ENCODE data around the gene PRR3. TPM values are rescaled to one million over a fixed set of nuclear protein-coding genes. Genes with fewer than 3 reads are reported as not detected.

The PRR3 gene
- total RNA-seq, 1 experiment from 2014 or later, result 13.1 TPM

- no peak for TF ChIP-seq SOX15 (CRISPR knock-in tag; IDR thresholded peaks at IDR 0.05)
- TF ChIP-seq TP53 (CRISPR knock-in tag; IDR thresholded peaks at IDR 0.05), result no peak; the same call in 1 of the 2 replicates
- no peak for TF ChIP-seq RORB (CRISPR knock-in tag; IDR thresholded peaks at IDR 0.05)
- no peak for TF ChIP-seq NFYB (CRISPR knock-in tag; conservative IDR thresholded peaks at IDR 0.05; ENCODE audit: low read depth)
- TF ChIP-seq PRRX2 (CRISPR knock-in tag; IDR thresholded peaks at IDR 0.05), result no peak
- TF ChIP-seq FOXJ3 (CRISPR knock-in tag; IDR thresholded peaks at IDR 0.05; ENCODE audit: borderline replicate concordance), result no peak
- TF ChIP-seq E2F4 (CRISPR knock-in tag; IDR thresholded peaks at IDR 0.05; ENCODE audit: borderline replicate concordance, low read depth), result no peak
- TF ChIP-seq NFE2L1 (CRISPR knock-in tag; IDR thresholded peaks at IDR 0.05), result no peak; the same call in 1 of the 2 replicates
- no peak for TF ChIP-seq JAZF1 (CRISPR knock-in tag; IDR thresholded peaks at IDR 0.05)
- peak; percentile 20; the same call in 1 of the 2 replicates for TF ChIP-seq FOXP1 (CRISPR knock-in tag; IDR thresholded peaks at IDR 0.05; ENCODE audit: borderline replicate concordance)
- TF ChIP-seq ZNF416 (CRISPR knock-in tag; IDR thresholded peaks at IDR 0.05), result no peak
- TF ChIP-seq ARID4B (CRISPR knock-in tag; IDR thresholded peaks at IDR 0.05; ENCODE audit: borderline replicate concordance), result peak; percentile 77; the same call in 1 of the 2 replicates
- no peak for TF ChIP-seq GTF2I (CRISPR knock-in tag; conservative IDR thresholded peaks at IDR 0.05)
- no peak for TF ChIP-seq RELA (CRISPR knock-in tag; IDR thresholded peaks at IDR 0.05; ENCODE audit: borderline replicate concordance)
- no peak for TF ChIP-seq PRDM15 (CRISPR knock-in tag; IDR thresholded peaks at IDR 0.05)
- TF ChIP-seq ZNF121 (CRISPR knock-in tag; IDR thresholded peaks at IDR 0.05), result peak; percentile 85
- TF ChIP-seq, protein P1, sequence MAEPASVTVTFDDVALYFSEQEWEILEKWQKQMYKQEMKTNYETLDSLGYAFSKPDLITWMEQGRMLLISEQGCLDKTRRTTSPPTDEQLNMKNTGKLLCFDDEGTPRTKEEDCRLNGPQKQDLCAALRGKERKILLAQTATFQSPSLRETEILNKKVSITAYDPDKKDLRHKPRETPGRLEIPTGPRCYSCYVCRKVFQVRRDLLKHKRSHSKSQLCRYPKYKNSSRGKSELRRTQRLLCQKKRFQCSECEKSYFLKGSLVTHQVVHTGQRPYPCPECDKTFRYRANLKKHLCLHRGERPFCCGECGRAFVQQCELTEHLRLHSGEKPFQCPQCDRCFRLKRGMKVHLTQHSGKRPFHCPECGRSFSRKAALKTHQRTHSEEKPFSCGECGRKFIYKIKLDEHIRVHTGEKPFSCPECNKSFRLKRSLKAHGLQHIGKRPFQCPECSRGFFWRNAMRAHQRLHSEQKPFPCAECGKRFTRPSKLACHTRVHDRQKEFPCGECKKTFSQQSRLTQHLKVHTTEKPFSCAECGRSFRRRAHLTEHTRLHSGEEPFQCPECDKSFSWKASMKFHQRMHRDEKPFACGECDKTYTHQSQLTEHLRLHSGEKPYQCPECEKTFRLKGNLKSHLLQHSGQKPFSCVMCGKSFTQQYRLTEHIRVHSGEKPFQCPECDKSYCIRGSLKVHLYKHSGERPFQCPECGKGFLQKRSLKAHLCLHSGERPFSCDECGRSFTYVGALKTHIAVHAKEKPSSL (CRISPR knock-in tag; conservative IDR thresholded peaks at IDR 0.05), result no peak
- TF ChIP-seq, protein P2, sequence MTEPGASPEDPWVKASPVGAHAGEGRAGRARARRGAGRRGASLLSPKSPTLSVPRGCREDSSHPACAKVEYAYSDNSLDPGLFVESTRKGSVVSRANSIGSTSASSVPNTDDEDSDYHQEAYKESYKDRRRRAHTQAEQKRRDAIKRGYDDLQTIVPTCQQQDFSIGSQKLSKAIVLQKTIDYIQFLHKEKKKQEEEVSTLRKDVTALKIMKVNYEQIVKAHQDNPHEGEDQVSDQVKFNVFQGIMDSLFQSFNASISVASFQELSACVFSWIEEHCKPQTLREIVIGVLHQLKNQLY (CRISPR knock-in tag; IDR thresholded peaks at IDR 0.05), result no peak
Observed at GRCh38 chr6:30571075-30571761, 14.1 kb downstream of the PRR3 start, which contains the start of gene ABCF1 (continued).
